GM19025 (cell line): ENCODE data around the gene MAP3K8.

Experiments
- ATAC-seq: cut with Tn5 transposase; IDR thresholded peaks from one replicate; pipeline ENCODE4 v1.9.1; 2021; ENCODE audit warnings: mild to moderate bottlenecking, low read depth, moderate library complexity; ENCODE audit not compliant: unreplicated experiment

The MAP3K8 gene

DNA sequence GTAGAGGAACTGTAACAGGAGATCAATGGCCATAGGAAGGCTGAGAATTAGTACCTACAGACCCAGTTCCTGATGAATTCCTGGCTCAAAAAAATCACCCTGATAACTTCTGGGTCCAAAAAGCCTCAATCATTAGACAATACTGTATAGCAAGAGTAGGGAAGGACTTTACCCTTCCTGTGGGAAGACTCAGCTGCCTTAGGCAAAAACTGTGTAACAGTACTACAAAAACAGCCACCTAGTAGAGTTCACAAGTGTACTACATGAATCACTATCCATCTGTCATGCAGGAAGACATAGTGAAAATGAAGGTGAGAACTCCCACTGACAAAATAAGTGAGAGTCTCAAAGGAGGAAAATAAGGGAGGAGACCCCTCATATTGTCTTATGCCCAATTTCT, 47.6 kb downstream of the MAP3K8 start:
- no peak for ATAC-seq

DNA sequence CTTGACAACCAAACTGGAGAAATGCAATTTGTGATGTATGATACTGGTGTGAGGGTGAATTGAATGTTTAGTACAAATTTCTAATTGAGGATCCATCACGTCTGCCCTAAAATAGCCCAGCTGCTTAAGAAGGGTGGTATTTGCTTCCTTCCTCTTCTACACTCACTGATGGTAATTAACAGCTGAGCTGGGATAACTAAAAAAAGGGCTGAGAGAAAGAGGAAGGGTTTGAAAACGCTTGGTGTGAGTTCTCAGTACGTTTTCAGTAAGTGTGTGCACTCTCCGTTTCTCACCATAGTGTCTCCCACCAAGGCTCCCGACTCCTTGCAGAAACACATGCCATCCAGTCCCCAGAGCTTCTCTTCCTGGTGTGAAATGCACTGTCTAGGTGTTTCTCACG, 54.3 kb downstream of the MAP3K8 start:
- no peak for ATAC-seq

DNA sequence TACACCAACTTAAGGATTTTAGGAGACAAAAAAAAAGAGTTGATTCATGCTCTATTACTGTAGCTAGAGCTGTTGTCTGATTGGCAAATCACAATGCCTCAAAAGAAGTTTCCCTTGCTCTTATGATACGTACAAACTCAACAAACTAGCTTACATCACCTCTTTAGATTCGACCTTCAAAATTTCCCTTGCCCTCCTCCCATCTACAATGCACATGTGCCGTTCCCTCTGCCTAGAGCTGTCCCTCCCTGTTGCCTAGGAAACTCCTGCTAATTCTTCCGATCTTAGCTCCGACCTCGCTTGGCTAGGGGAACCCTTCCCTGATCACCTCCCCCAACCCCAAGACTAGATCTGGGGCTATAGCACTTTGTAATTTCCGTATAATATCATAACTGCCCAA, 55.4 kb downstream of the MAP3K8 start:
- ATAC-seq: no peak

DNA sequence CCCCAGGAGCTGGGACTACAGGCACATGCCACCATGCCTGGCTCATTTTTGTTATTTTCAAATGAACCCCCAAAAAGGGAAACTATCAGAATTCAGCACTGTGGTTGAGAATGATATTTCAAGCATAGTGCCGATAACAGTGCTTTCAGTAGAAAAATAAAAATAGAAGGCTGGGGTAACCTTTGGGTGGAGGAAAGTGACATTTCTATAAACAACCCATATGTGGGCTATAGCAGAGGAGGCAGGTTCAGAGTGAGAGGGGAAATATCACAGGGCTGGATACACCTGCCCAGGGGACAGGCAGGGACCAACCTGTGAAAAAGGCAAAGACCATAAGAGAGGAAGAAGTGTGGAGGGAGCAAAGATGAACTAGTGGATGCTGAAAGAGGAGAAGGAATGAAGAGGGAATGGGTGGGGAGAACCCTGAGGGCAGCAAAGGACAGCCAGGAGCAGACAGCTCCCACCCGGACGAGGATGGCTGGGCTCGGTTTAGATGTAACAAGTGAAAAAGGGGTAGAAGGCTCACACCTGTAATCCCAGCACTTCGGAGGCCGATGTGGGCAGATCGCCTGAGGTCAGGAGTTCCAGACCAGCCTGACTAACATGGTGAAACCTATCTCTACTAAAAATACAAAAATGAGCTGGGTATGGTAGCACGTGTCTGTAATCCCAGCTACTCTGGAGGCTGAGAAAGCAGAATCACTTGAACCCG, 56.5 kb downstream of the MAP3K8 start:
- ATAC-seq: no peak

DNA sequence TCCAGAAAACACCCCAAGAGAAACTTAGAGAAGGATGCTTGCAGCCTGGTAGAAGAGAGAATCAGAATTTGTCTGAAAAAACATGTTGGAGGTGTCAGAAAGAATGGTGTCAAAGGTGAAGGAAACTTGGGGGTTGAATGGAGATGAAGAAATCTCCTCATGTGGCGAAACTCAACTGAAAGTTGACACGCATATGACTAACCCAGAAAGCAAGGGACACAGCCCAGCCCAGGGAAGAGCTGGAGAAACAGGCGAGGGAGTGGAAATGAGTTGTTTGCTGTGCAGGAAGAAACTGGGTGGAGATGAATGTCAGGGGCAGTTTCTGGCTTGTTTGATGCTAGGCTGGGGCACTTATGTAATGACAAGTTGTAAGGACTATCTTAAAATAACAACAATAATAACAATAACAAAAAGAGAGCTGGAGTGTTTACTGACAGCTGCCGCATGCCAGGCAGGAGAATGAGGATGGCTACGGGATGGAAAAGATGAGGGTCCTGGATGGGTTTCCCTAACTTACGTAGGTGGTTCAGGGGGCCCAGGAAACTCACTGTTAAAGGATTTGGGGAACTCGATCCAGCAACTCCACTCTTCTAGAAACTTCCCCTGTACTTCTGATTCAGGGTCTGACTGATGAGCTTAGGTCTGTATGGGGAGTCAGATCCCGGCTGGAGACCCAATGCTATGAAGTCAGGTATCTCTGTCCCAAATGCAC, 57.4 kb downstream of the MAP3K8 start:
- ATAC-seq: no peak

DNA sequence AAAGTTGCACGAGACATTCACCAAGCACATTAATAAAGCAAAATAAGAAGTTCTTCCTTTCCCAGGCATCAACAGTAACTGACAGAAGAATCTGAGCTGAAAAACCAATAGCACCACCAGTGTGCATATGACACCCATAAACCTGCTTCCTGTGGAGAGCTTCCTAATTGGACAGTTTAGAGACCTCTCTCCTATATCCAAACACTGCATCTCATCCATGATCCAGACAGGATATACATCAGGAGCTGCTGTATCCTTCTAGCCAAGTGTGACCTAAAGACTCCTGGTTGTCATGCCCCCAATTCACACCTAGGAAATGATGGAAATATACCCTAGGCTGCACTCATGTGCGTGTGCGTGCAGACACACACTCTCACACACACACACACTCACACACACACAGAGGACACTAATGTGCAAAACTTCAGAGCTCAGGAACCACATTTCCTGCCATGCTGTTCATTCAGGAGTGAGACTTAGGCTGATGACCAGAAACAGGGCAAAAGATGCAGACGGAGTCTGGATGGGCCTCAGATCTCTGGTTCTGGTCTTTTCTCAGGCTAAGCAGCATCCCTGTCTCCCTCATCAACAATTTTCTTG, 58.0 kb downstream of the MAP3K8 start:
- ATAC-seq: no peak

DNA sequence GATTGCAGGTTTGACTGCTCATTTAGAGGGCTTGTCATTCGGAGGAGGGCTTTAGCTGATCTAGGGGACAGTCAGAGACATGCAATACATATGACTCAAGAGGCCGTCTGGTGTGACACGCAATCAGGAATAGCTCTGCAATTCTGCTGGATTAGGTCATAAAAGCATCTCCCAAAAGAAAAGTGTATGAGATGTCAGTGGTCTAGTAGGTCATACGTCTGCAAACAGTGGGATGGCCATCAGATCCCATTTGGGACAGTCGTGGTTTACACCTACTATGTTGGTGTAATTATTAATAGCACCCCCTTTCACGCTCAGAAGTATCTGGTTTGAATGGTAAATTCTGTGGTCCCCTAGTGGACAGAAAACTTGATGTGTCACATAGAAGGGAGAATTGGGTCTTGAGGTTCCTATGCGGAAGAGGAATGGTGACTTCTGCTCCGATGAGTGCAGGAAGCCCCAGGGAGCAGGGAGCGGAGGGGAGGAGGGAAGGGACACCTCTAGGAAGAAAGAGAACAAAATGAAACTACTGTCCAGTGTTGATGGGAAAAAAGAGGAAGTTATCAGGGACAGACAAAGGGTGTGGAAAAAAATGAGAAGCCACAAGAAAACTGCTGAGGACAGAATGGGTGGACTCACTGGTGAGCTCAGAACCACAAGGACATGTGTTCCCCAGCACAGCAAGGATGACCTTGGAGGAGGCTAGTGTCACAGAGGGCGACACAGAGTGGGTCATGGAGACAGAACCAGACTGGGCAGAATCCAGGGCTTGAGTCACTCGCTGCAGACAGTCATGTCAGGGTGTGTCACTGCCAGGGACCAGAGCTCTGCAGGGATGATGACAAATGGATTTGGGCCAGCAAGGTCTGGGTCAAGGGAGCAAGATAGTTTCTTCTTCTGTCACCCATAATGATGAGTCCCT, 59.9 kb downstream of the MAP3K8 start:
- ATAC-seq: peak; percentile 35

DNA sequence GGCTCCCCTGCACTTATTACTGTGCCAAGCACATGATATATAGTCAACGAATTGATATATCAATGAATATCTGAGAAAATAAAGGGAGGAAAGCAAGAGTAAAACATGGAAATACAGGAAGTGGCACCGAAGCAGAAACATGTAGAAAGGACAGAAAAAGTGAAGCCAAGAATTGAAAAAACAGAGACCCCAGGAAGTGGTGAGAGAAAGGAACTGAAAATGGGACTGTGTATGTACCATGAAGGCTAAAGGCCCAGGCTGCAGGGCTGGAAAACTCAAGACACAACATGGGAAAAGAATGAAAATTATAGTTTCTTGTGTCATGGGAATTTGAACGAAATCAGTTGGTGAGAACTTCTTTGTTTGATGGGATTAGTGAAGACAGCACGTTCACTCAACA, 60.6 kb downstream of the MAP3K8 start:
- ATAC-seq: no peak

DNA sequence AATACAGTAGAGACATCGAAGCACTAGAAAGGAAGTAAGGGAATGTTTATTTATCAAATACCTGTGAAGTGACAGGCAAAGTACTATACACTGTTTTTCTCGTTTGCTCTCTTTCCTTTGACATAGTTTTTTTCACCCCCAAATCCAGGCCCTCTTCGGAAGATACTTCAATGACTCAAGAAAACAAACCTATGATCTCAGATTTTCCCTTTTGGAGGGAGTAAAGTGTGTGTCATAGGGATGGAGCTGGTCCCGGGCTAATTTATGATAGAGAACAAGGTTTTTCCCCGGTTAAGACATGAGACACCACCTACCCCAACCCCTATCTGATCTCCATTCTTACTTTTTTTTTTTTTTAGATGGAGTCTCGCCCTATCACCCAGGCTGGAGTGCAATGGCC, 61.7 kb downstream of the MAP3K8 start:
- no peak for ATAC-seq

DNA sequence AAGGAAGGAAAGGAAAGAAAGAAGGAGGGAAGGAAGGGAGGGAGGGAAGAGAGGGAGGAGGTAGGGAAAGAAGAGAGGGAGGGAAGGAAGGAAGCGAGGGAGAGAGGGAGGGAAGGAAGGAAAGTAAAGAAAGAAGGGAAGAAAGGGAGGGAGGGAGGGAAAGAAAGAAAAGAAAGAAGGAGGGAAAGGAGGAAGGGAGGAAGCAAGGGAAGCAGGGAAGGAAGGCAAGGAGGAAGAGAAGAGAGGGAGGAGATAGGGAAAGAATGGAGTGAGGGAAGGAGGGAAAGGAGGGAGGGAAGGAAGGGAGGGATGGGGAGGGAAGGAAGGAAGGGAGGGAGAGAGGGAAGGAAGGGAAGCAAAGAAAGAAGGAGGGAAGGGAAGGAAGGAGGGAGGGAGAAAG, 65.8 kb downstream of the MAP3K8 start:
- no peak for ATAC-seq

DNA sequence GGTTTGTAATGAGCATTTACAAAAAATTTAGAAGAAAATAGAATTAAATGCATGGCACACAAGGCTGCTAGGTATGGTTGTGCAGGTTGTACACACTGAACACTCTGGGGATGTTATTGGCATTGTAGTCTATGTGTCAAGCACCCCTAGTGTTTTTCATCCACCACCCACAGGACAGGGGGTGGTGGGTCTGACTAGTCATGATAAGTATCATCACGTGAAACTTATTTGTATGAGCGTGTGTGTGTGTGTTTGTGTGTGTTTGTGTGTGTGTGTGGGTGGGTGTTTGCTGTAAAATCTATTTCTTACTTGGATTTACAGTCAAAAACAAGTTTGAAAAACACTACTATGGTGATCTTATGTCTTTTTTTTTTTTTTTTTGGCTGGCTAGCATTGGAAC, 66.5 kb downstream of the MAP3K8 start:
- ATAC-seq: no peak

DNA sequence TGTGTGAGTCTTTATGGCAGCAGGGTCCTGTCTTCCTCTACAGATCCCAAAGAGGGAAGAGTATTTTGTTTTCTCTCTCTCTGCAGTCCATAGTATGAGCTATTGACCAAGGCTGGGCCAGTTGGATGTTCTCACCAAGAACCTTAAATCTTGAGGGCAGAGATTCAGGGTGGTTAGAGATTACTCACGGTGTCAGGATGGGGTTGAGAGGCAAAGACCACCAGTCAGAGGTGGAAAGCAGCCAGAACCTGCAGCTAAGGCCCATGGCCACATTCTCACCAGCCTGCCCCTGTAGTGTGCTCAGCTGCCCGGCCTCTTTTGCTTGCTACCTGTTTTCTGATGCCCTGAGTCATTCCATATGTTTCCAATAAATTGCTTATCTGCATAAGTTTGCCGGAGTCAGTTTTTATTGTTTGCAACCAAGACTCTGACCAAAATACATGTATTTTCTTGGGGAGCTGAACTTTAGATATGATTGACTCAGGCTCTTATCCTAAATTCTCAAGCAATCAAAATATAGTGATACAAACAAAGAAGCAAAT, 67.0 kb downstream of the MAP3K8 start:
- no peak for ATAC-seq

DNA sequence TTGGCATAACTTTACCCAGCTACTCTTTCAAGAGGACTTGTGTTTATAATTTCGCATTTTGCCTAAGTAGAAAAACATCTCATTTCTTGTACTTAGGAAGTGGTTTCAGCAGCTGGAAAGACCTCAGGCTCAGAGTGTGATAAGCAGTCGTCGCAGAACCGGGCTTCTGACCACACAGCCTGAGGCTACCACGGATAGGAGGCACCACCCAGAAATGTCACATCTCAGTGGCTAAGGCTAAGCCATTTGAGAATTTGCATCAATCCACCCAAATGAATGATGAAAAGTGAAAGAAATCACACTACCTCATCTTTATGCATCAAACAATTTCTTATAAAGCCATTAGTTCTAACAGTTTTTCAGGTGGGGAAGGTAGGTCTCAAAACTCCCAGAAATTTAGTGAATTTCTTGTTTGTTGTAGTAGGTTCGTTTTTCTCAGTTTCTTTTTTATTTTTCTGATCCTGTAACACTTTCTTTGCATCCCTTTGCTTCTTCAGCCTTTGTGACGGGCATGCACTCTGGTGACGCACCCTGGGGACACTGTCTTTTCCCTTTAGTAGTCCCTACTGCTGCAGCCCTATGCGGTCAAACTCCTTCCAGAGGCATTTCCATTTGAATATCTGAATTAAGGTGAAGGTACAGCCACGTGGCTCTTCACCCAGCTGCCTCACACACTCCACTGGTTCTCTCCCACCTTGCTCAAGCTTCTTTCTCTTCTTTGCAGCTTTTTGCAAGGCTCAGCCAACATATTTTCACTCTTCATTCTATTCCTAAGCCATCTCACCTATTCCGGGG, 68.5 kb downstream of the MAP3K8 start:
- peak; percentile 58 for ATAC-seq

DNA sequence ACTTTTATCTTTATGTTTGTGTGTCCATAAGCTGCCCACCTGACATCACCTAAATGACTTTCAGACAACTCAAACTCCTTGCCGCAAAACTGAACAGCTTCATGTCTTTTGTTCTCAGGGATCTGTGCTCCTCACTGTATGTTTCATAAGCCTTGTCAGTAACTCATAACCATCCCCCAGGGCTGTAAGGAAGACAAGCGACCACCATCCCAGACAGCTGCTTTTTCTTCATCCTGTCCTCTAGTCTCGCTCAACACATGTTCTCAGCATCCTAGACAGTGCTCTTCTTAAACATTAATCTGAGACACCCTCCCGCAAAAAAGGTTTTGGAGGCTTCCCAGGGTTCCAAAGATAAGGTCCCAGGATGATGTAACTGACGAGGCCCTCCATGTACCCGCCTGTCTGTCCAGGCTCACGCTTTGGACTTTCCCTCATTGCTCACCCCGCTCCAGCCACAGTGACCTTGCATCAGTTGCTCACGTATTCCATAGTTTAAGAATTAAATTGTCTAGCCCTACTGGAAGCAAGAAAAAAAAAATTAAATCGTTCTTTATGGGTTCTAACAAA, 69.8 kb downstream of the MAP3K8 start:
- no peak for ATAC-seq

DNA sequence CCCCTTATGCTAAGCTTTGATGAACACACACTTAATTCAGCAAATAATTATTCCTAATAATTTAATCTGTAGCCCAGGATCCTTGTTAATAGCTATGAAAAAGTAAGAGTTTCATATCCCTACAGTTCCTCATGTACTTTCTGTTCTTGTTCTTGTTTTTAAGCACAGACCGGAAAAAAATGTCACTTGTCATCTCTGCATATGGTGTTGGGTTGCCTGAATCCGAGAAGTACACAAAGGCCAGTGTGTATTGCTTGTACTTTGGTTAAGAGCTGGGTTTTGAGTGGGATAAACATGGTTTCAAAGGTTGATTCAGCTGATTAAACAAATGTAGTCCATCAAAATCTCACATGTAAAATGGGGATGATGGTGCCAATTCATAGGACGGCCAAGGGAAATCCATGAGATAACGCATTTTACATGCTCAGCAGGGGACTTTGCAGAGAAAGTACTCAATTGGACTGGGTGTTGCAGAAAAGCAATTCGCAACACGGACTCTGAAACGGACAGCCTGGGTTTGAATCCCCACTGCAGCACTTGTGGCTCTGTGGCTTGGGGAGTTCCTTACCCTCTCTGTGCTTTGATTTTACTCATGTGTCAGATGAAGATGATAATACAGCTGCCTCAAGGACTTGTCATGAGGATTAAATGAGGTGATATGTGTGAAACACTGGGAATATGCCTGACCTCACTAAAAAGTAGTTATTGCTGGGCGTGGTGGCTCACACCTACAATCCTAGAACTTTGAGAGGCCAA, 71.7 kb downstream of the MAP3K8 start:
- no peak for ATAC-seq

DNA sequence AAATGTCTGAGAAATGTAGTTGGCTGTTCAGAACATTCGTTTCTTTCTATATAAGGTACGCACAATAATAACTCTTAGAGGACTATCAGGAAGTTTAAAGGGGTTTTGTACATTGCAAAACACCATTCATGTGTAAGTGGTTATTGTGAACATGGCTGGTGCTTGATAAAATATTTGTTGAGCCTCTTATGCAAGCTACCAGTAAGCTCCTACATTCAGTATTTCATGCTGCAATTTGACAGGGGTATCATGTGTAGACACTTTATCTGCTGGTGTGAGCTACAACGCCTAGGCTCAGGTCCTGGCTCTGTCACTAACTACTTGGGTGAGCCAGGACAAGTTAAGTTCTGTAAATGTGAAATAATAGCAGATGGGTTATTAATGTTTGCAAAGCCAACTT, 75.5 kb downstream of the MAP3K8 start:
- no peak for ATAC-seq

DNA sequence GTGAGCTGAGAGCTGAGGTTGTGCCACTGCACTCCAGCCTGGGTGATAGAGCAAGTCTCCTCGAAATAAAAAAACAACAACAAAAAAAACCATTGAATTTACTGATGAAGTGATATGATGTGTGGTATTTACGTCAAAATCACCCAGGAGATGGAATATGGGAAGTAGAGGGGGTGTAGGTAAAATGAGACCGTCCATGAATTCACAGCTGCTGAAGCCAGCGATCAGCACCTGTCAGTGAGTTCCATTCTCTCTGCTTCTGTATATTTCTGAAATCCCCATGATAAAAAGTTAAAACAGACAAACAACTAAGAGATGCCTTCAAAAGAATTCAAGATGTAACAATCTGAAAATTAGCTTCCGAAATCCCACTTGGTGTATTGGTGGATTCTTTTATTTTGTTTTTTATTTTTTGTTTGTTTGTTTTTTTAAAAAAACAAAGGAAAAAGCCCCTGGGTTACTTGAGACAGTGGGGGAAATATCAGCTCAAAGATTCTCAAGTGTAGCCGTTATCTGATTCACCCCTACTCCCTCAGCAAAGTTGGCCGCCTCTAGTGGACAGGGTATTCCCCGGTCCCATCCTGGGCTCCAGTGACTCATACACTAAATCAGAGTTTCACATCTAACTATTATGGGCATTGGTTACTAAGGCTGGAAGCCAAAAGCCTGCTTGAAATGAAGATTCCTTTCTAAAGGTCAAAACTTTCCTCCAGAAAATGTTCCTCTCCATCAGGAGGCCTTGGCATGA, 76.4 kb downstream of the MAP3K8 start:
- ATAC-seq: peak; percentile 95
